OCI-LY1 (cell line): Measurements from ENCODE around the gene CPNE5.

ENCODE experiments used
- H2AFZ ChIP-seq: fragments of 200-600 bp; sonication (generic), shearing (Covaris generic); 2 replicates; pipeline ENCODE4 v1.6.0; 2014; ENCODE audit warnings: antibody characterized with exemption, mild to moderate bottlenecking, low read length
- H3F3A ChIP-seq: fragments of 200-600 bp; sonication (generic), shearing (Covaris generic); 2 replicates; pipeline ENCODE4 v1.6.0; 2014; ENCODE audit warnings: mild to moderate bottlenecking, antibody characterized with exemption, low read length, moderate library complexity; ENCODE audit not compliant: insufficient read depth
- H3K27ac ChIP-seq: fragments of 200-600 bp; sonication (generic); 2 replicates; pipeline ENCODE4 v1.5.1; 2014; ENCODE audit warnings: low read length, mixed run types, mild to moderate bottlenecking, low read depth; ENCODE audit not compliant: poor library complexity, severe bottlenecking
- H3K27me3 ChIP-seq: fragments of 200-600 bp; sonication (generic); 2 replicates; pipeline ENCODE4 v1.6.0; 2014; ENCODE audit warnings: antibody characterized with exemption, mild to moderate bottlenecking, low read length, moderate library complexity; ENCODE audit not compliant: insufficient read depth
- H3K36me3 ChIP-seq: fragments of 200-600 bp; sonication (generic); 2 replicates; pipeline ENCODE4 v1.6.1; 2014; ENCODE audit warnings: mild to moderate bottlenecking, antibody characterized with exemption, low read length, moderate library complexity, mixed read lengths; ENCODE audit not compliant: insufficient read depth
- H3K4me1 ChIP-seq: fragments of 200-600 bp; sonication (generic); 2 replicates; pipeline ENCODE4 v1.5.1; 2014; ENCODE audit warnings: mild to moderate bottlenecking, low read length, moderate library complexity; ENCODE audit not compliant: insufficient read depth, severe bottlenecking
- H3K4me2 ChIP-seq: fragments of 200-600 bp; sonication (generic), shearing (Covaris generic); 2 replicates; pipeline ENCODE4 v1.6.1; 2014; ENCODE audit warnings: low read length
- H3K4me3 ChIP-seq: fragments of 200-600 bp; sonication (generic); 2 replicates; pipeline ENCODE4 v1.5.1; 2014; ENCODE audit warnings: low read length, low read depth, mild to moderate bottlenecking, mixed read lengths; ENCODE audit not compliant: poor library complexity, severe bottlenecking
- H3K79me2 ChIP-seq: fragments of 200-600 bp; shearing (Covaris generic); 2 replicates; pipeline ENCODE4 v1.6.1; 2016; ENCODE audit warnings: mixed run types, low read length, mixed read lengths; ENCODE audit not compliant: insufficient read depth
- H3K9ac ChIP-seq: fragments of 200-600 bp; sonication (generic), shearing (Covaris generic); 2 replicates; pipeline ENCODE4 v1.6.1; 2014; ENCODE audit warnings: mild to moderate bottlenecking, low read length, mixed read lengths
- H3K9me2 ChIP-seq: fragments of 200-600 bp; sonication (generic), shearing (Covaris generic); 2 replicates; pipeline ENCODE4 v1.6.1; 2014; ENCODE audit warnings: low read depth, mild to moderate bottlenecking, low read length, mixed read lengths
- H3K9me3 ChIP-seq: fragments of 200-600 bp; shearing (Covaris generic); 2 replicates; pipeline ENCODE4 v1.6.1; 2014; ENCODE audit warnings: low read length, mixed read lengths
- H4K20me1 ChIP-seq: fragments of 200-600 bp; sonication (generic), shearing (Covaris generic); 2 replicates; pipeline ENCODE4 v1.6.0; 2016; ENCODE audit warnings: mild to moderate bottlenecking, low read length; ENCODE audit not compliant: insufficient read depth
- EZH2 ChIP-seq: fragments of 200-600 bp; sonication (generic), shearing (Covaris generic); IDR thresholded peaks from 2 replicates; pipeline ENCODE4 v1.8.0; 2017; ENCODE audit warnings: borderline replicate concordance, mixed run types, mild to moderate bottlenecking, antibody characterized with exemption, low read length, moderate library complexity, mixed read lengths
- TF ChIP-seq, protein P1 (sequence below): fragments of 200-600 bp; sonication (generic), shearing (Covaris generic); IDR thresholded peaks from 2 replicates; pipeline ENCODE4 v1.5.1; 2017; ENCODE audit warnings: mild to moderate bottlenecking, antibody characterized with exemption, low read length, moderate library complexity, mixed read lengths

Gene CPNE5

DNA sequence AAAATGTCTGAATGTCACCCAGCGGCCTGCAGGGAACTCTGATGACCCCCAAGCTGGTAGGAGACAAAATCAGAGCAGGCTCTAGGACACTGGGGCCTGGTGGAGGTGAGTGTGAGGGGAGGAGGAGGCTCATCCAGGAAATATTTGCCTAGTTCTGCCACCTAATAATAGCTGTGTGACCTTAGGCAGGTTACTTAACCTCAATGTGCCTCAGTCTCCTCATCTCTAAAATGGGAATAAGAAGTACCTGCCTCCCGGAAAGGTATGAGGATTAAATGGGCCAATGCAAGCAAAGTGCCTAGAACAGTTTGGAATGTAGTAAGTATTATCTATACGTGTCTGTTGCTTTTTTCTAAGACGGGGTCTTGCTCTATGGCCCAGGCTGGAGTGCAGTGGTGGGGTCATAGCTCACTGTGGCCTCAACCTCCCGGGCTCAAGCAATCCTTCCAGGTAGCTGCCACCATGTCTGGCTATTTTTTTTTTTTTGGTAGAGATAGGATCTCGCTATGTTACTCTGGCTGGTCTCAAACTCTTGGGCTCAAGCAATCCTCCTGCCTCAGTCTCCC lies 81.2 kb downstream of the CPNE5 start:
- H3K9ac ChIP-seq = no peak overlapping the region; the same call in 1 of the 2 replicates

DNA sequence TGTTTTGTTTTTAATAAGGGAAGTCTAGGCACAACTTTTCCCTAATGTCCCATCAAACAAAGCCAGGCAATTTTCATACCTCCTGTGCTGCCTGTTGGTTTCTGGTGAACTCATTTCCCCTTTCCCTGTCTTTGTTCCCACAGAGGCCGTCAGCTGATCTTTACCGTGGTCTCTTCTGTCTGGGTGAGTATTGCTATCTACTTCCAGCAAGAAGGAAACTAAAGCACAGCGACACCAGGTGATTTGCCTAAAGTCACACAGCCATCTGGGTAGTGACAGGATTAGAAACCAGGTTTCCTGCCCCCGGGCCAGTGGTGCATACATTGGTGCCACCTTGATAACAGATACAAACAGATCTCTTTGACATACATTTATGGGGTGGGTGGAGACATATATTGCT lies 82.0 kb downstream of the CPNE5 start:
- H3K9me3 ChIP-seq = no peaks in the 10 kb centered on the region
- peaks cover 89% of the 10 kb centered on the region for H3K4me1 ChIP-seq
- peak overlapping the region; percentile 62 for H3K4me3 ChIP-seq
- TF ChIP-seq, protein P1, sequence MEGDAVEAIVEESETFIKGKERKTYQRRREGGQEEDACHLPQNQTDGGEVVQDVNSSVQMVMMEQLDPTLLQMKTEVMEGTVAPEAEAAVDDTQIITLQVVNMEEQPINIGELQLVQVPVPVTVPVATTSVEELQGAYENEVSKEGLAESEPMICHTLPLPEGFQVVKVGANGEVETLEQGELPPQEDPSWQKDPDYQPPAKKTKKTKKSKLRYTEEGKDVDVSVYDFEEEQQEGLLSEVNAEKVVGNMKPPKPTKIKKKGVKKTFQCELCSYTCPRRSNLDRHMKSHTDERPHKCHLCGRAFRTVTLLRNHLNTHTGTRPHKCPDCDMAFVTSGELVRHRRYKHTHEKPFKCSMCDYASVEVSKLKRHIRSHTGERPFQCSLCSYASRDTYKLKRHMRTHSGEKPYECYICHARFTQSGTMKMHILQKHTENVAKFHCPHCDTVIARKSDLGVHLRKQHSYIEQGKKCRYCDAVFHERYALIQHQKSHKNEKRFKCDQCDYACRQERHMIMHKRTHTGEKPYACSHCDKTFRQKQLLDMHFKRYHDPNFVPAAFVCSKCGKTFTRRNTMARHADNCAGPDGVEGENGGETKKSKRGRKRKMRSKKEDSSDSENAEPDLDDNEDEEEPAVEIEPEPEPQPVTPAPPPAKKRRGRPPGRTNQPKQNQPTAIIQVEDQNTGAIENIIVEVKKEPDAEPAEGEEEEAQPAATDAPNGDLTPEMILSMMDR = no peak; the same call in 1 of the 2 replicates
- TF ChIP-seq EZH2 = no peak
- peak overlapping the region; percentile 83 for H3K27ac ChIP-seq
- no peaks in the 10 kb centered on the region for H3K9me2 ChIP-seq
- H3K27me3 ChIP-seq = no peaks in the 10 kb centered on the region
- H3F3A ChIP-seq = no peaks in the 10 kb centered on the region; the same call in 1 of the 2 replicates
- peaks cover 26% of the 10 kb centered on the region; the same call in 1 of the 2 replicates for H3K36me3 ChIP-seq
- H3K79me2 ChIP-seq = no peaks in the 10 kb centered on the region
- no peak overlapping the region for H2AFZ ChIP-seq
- peak overlapping the region; percentile 71 for H3K9ac ChIP-seq
- H4K20me1 ChIP-seq = no peaks in the 10 kb centered on the region
- peak overlapping the region; percentile 80 for H3K4me2 ChIP-seq

More for the DNA sequence above, 81.2 kb downstream of the CPNE5 start:
- H3K9me3 ChIP-seq = no peaks in the 10 kb centered on the region
- no peaks in the 10 kb centered on the region for H3K27me3 ChIP-seq
- H3K36me3 ChIP-seq = peaks cover 19% of the 10 kb centered on the region; the same call in 1 of the 2 replicates
- peak overlapping the region; percentile 62 for H3K4me3 ChIP-seq
- peak overlapping the region; percentile 80 for H3K4me2 ChIP-seq
- H2AFZ ChIP-seq = no peak overlapping the region
- no peaks in the 10 kb centered on the region for H3K79me2 ChIP-seq
- peak overlapping the region; percentile 83 for H3K27ac ChIP-seq
- H3K9me2 ChIP-seq = no peaks in the 10 kb centered on the region
- TF ChIP-seq, protein P1 = no peak
- no peak for TF ChIP-seq EZH2
- no peaks in the 10 kb centered on the region; the same call in 1 of the 2 replicates for H3F3A ChIP-seq
- no peaks in the 10 kb centered on the region for H4K20me1 ChIP-seq
- H3K4me1 ChIP-seq = peaks cover 83% of the 10 kb centered on the region

DNA sequence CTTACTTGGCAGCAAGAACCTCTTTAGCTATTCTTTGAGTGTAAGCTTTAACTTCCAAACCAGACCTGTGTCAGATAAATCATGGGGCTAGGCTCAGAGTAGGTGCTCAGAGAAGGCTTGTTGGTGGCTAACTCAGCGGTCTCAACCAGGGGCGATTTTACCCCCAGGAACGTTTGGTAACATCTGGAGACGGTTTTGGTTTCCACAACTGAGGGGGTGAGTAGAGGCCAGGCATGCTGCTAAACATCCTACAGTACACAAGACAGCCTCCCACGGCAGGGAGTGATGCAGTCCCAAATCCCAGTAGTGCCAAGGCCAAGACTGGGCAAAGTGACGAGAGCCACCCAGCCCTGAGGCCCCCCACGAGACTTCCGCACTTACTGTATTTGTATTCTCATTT lies 82.5 kb downstream of the CPNE5 start:
- Histone ChIP-seq H3F3A (no peaks in the 10 kb centered on the region; the same call in 1 of the 2 replicates), H3K9ac (peak overlapping the region; percentile 71), H3K4me2 (peak overlapping the region; percentile 80), H3K36me3 (peaks cover 31% of the 10 kb centered on the region; the same call in 1 of the 2 replicates), H3K9me3 (no peaks in the 10 kb centered on the region), H3K4me3 (peak overlapping the region; percentile 62), H3K27me3 (no peaks in the 10 kb centered on the region), H3K27ac (peak overlapping the region; percentile 83), H3K4me1 (peaks cover 89% of the 10 kb centered on the region), H4K20me1 (no peaks in the 10 kb centered on the region), H2AFZ (no peak overlapping the region), H3K79me2 (no peaks in the 10 kb centered on the region), H3K9me2 (no peaks in the 10 kb centered on the region)
- TF ChIP-seq, protein P1 = no peak
- no peak for TF ChIP-seq EZH2
